NCI-H1417 (cell line): Measurements from ENCODE around the gene VRK2.

Source experiments
- DNase-seq, 3 experiments: peaks; one replicate each; lab custom pipeline; 2025; lab: John Stamatoyannopoulos, UW

Gene VRK2

GRCh38 chr2:58046585-58047372 is at the start of gene VRK2:
TSS of gene VRK2 (plus strand) at chr2:58046806. CDS start at chr2:58048832, 2,026 bp downstream.
- peak; percentile 86 to 96 (median 94) for DNase-seq

DNA sequence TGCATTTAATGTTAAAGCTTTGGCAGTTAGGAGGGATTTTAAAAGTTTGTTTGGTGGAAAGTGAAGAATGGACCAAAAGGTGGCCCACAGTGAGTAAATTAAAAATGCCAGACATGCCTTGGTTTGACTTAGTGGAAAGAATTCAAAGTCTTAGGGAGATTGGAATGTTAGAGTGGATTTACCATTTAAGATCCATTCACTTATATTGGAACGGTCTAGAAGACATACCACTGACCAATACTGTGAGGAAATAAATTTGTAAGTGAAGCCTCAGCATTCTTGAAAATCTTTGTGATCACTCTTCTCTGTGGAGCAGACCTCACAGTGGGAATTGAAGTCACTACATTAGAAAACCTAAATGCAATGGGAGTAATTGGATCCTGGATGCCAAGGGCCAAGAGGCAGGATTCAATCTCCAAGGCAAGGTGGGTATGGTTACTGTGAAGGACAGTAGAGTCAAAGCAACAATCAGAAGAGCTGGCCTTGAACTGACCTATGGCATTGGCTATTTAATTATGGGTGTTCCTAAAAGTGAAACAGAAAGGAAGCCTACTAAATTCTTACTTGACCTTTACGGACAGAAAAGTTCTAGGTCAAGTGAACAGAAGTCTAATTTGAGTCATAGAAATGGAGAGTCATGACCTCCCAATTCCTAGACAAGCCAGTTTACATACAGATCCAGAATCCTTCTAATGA is 40.2 kb upstream of the VRK2 start:
- no peak for DNase-seq

DNA sequence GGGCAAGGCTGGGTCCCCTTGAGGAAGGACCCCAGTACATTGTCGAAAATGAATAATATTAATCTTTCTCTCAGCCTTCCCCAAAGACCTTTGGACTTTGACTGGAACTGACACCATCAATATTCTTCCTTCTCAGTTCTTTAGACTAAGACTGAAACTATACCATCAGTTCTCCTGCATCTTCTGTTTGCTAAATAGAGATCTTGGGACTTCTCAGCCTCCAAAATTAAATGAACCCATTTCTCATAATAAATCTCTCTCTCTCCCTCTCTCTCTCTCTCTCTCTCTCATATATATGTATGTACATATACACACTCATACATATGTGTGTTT is 39.7 kb upstream of the VRK2 start:
- DNase-seq = no peak

DNA sequence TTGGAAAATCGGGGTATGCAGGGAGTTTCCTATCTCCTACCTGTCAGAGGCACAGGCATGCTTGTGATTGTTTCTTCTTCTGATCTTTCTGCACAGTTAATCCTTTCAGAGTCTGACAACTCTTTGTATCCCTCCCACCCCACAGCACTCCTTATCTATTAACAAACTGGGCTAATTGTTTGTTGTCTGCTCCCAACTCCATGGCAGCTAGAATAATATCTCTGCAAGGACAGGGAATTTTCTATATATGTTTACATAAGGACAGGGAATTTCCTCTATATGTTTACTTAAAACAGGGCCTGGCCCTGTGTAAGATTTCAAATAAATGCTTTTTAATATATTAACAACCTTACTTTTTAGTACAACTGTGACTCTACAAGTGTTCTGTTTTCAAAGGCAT is 36.0 kb upstream of the VRK2 start:
- no peak for DNase-seq

DNA sequence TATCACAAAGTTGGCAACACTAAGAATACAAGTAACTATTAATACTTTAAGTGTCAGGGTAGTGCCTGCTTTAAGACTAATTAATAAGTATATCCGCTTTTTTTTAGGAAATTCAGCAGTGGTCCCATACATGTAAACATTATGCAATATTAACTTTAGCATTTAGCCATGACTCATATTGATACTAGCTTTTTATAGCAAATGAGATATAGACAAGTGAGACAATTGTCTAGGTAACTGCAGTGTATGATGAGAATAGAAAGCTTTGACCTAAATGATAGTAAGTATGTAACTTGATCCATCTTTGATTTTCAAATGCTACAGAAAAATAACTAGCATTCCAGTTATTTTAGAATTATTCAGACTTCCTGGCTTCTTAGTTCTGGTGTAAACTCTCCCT is 27.4 kb upstream of the VRK2 start:
- DNase-seq = no peak

DNA sequence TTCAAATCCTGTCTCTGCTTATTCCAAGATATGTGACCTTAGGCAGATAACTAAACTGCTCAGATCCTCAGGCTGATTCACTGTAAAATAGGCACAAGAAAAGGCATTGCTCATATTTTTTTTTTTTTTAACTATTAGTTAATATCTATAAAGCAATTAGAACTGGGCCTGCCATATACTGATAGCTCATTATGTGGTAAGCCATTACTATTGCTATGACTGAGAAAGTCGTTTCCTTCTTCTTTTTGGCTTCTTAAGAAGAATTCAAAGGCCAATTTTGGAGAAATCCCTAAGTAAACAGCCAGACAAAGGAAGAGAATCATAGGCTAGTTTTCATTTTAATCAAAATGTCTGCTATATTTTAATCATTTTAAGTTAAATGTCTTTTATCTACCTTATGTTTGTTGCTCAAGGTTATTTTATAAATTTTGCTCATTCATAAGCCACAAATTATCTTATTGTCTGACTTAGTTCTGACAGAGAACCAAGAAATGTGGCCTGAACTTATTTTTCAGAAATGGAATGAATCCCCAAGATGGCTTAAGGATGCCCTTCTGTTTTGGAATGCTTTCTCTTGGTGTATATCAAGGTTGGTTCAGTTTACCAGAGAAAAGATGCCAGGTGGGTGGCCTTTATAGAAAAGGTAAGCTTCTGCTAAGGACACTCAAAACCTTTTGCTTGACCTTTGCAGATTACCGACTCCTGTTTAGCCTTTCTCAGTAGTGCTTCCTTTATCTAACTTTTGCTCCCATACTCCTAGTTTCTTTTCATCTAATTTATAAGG is 21.3 kb upstream of the VRK2 start:
- DNase-seq = no peak

DNA sequence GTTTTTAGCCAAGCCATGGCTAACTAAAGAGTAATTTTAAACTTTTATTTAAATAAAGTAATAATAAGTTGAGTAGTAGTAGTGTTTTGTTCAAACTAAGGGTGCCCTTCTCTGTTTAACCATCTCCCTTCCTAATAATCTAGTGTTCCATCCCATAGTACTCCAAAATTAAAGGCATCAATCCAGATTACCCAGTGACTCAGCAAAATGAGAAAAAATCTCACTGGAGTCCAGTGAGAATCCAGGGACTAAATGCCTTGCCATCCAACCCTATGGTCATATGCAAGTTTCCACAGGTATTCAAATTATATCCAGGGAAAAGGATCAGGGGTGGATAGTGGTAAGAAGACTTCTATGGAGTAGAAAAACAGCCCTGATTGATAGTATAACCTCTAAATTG is 19.6 kb upstream of the VRK2 start:
- DNase-seq = no peak

DNA sequence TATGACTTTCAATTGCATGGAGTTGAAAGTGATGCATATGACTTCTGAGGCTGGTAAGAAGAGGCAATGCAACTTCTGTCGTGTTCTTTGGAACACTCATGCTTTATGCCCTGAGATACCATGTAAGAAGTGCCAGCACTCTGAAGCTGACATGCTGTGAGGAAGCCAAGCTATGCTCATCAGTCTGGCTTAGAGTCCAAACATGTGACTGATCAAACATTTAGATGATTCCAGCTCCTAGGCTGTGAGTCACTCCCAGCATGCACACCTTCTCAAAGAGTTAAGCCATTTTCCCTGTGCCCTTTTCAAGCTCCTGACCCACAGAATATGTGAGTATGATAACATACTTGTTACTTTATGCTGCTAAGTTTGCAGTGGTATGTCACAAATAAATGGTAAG is 15.8 kb upstream of the VRK2 start:
- DNase-seq = no peak

DNA sequence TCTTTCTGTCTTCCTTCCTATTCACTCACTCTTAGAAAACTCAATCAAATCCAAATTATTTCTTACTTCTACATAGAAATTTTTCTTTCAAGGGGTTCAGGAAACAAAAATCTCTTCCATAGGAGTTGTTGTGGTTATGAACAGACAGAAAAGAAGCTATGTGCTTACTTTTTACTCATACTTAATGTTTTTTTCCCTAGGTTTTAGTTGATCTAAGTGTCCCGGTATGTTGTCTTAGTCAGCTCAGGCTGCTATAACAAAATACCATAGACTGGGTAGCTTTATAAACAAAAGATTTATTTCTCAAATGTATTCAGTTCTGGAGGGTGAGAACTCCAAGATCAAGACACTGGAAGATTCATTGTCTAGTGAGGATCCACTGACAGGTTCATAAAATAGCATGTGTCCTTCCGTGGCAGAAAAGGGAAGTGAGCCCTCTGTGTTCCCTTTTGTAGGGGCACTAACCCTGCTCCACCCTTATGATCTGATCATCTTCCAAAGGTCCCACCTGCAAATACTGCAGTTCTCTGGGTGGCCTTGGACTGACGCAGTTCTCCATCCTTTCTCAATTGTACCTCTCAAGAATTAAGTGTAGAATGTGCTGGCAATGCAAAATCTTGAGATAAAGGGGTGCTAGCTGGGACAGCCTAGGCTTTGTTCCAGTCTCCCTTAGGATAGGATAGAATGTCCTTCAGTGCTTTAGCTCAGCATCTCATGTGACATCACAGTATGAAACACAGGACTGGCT is 14.4 kb upstream of the VRK2 start:
- DNase-seq = no peak

DNA sequence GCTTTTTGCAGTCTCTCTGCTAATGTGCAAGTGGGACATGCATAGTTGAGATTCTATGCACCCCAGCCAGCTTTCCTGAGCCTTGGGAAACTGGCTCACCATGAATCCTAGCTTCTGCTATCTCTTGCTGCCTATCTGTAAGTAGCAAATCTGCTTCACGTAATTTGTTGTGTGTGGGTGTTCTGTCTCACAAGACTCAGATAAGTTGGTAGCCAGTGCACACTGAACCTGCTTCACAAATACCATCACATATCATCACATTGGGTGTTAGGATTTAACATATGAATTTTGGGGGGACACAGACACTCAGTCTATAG is 13.9 kb upstream of the VRK2 start:
- DNase-seq = no peak

DNA sequence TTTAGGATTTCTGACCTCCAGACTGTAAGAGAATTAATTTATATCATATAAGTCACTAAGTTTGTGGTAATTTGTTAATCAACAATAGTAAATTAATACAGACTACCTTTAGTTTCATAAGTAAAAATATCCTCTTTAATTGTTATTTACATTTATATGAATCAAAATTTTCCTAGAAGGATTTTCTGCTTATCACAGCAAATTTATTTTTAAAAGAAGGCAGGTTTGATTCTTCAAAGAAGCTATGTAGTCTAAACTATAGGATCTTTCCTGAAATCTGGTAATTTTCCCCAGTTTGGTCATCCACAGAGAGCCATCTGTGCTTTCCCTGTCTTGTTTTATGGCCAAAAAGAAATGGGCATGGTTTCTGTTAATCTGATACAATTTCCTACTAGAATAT is 13.1 kb upstream of the VRK2 start:
- no peak for DNase-seq

DNA sequence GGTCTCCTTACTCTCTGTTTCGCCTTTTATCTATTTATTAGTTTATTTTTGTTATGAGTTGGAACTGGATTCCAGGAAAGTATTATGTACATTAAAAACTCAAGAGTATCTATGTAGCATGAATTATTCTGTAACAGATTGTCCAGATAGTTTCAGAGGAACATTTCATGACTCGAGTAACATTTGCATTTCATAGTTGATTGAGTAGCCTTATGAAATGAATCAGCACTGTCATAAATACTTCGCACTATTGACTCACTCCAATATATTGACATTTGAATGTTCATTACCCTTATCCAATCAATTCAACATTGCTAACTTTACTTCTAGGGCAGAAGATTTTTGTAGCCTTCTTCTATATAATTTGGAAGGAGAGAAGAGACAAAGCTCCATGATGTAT is 11.3 kb upstream of the VRK2 start:
- DNase-seq = no peak

DNA sequence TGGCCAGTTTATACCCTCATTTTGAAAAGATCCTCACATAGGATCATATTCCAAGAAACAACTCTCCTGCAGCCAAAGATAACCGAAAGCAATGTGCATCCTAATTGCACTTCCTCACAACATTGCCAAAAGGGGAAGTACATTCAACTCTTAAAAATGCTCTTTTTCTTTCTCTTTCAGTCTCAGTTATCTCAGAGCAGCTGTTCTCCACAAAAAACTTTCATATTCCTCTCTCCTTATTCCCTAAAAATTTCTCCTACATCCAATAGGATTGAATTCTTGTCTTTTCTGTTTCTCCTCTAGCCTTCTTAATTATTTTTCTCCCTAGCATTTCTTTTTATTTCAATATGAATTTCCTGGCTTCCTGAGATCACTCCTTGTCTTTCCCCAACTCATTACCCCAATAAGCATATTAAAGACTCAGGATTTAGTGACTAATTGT is 7.4 kb upstream of the VRK2 start:
- no peak for DNase-seq

- peak; percentile 20 to 74 (median 57) for DNase-seq
Observed at GRCh38 chr2:58042486-58042970, 4.1 kb upstream of the VRK2 start.

DNA sequence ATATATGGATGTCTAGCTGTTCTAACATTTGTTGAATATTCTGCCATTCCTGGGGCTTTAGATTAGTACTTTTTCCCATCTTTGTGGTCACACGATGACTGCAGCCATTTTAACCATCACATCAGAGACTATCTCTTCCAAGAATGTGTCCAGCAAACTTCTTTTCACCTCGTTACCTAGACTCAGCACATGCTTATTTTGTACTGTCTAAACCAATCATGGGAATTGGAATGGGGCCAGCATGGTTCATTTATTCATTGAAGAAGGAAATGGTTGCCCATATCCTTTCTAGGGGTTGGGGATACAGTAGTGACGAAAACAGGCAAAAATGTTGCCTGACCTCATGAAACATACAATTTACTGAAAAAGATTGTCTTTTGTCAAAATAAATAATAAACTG is 2.5 kb upstream of the VRK2 start:
- DNase-seq = no peak

GRCh38 chr2:58045580-58046334 is 849 bp upstream of the VRK2 start:
- peak in 1 of 3 experiments; percentile 63 for DNase-seq

DNA sequence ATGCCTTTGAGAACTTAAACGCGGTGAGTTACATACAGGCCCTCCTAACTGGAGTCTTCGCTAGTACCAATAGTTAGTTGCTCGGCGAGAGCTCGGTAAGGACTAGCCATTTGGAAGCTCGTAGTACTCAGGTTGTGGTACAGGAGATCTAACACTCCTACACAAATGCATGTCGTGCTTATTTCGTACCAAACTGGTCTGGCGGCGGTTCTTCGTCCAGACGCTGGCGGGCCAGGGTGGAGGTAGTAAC is 346 bp upstream of the VRK2 start:
- DNase-seq = no peak

- peak in 1 of 3 experiments; percentile 80 for DNase-seq
Observed at GRCh38 chr2:58047373-58047935, 848 bp downstream of the VRK2 start.

- DNase-seq = peak in 1 of 3 experiments; percentile 33
Observed at GRCh38 chr2:58047961-58048360, 1.4 kb downstream of the VRK2 start.

DNA sequence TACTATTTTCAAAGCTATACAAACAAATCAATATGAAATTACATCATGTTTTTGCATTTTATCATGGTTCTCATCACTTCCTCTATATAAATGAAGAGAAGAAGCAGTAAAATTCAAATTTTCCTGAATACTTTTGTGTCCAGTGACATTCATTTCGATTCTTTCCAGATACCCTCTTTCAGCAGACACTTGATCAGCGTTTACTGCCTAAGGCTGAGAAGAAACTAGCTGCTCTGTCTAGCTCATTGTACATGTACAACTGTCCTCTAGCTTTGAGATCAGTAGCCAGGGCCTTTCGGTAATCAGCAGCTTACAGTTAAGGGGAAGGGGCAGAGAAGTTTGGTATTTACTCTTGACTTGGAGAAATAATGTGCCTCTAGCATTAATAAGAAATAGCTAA is 4.8 kb downstream of the VRK2 start:
- DNase-seq = no peak

DNA sequence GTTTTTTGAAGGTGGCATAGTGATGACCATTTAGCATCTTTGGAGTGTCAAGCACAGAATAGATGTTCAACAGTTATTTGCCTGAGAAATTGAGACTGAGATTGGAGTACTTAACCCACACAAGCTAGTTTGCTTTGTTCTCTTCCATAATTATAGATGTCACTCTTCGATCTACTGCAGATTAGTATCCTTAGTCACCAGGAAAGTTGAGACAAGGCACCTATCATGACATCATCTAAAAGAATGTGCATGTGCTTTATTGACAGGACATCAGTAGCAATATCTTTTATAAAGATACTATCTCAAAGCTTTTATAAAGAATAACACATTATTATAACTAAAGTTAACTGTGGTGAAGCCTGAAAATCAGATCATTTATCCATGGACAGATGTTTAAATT is 6.4 kb downstream of the VRK2 start:
- DNase-seq = peak in 1 of 3 experiments; percentile 43
